MM.1S (cell line): Measurements from ENCODE around the gene KLHL14.

Experiments
- DNase-seq: peaks from one replicate; pipeline ENCODE4 v3.0.0-alpha.2; 2015
- H2AFZ ChIP-seq: fragments of 300-600 bp; sonication (generic); 2 replicates; pipeline ENCODE4 v1.6.0; 2016; ENCODE audit warnings: antibody characterized with exemption, low read length
- H3F3A ChIP-seq: fragments of 300-600 bp; sonication (generic); 2 replicates; pipeline ENCODE4 v1.6.1; 2016; ENCODE audit warnings: mild to moderate bottlenecking, antibody characterized with exemption, low read length, moderate library complexity, mixed read lengths; ENCODE audit not compliant: insufficient read depth
- H3K27ac ChIP-seq: fragments of 300-600 bp; sonication (generic); 2 replicates; pipeline ENCODE4 v1.5.1; 2016; ENCODE audit warnings: mild to moderate bottlenecking, low read length
- H3K27me3 ChIP-seq: fragments of 300-600 bp; sonication (generic); replicated peaks from 2 replicates; pipeline ENCODE4 v1.6.0; 2016; ENCODE audit warnings: low read length; ENCODE audit not compliant: insufficient read depth
- H3K36me3 ChIP-seq: fragments of 300-600 bp; sonication (generic); replicated peaks from 2 replicates; pipeline ENCODE4 v1.6.1; 2016; ENCODE audit warnings: mild to moderate bottlenecking, low read length, mixed read lengths; ENCODE audit not compliant: insufficient read depth
- H3K4me1 ChIP-seq: fragments of 300-600 bp; sonication (generic); 2 replicates; pipeline ENCODE4 v1.6.1; 2016; ENCODE audit warnings: low read length, mixed read lengths
- H3K4me2 ChIP-seq: fragments of 300-600 bp; sonication (generic); 2 replicates; pipeline ENCODE4 v1.6.0; 2016; ENCODE audit warnings: low read depth, low read length
- H3K4me3 ChIP-seq: fragments of 300-600 bp; sonication (generic); 2 replicates; pipeline ENCODE4 v1.5.1; 2016; ENCODE audit warnings: low read length, mixed read lengths
- H3K79me2 ChIP-seq: fragments of 300-600 bp; sonication (generic); 2 replicates; pipeline ENCODE4 v1.6.1; 2016; ENCODE audit warnings: mixed run types, low read length, mixed read lengths
- H3K9ac ChIP-seq: fragments of 300-600 bp; sonication (generic); 2 replicates; pipeline ENCODE4 v1.6.1; 2016; ENCODE audit warnings: low read length, mixed read lengths
- H3K9me2 ChIP-seq: fragments of 300-600 bp; sonication (generic); replicated peaks from 2 replicates; pipeline ENCODE4 v1.6.1; 2016; ENCODE audit warnings: mild to moderate bottlenecking, low read length, mixed read lengths; ENCODE audit not compliant: insufficient read depth
- H3K9me3 ChIP-seq: fragments of 300-600 bp; sonication (generic); replicated peaks from 2 replicates; pipeline ENCODE4 v1.6.1; 2016; ENCODE audit warnings: mild to moderate bottlenecking, low read length, mixed read lengths; ENCODE audit not compliant: insufficient read depth
- H4K20me1 ChIP-seq: fragments of 300-600 bp; sonication (generic); 2 replicates; pipeline ENCODE4 v1.6.1; 2016; ENCODE audit warnings: mild to moderate bottlenecking, low read length, moderate library complexity, mixed read lengths; ENCODE audit not compliant: insufficient read depth
- EZH2 ChIP-seq: fragments of 300-600 bp; sonication (generic); optimal IDR thresholded peaks from 2 replicates; pipeline ENCODE3; 2017; ENCODE audit warnings: low read depth, mild to moderate bottlenecking, antibody characterized with exemption, low read length, mixed read lengths
- EZH2phosphoT487 ChIP-seq: fragments of 300-600 bp; sonication (generic); IDR thresholded peaks from 2 replicates; pipeline ENCODE4 v1.6.1; 2018; ENCODE audit warnings: antibody characterized with exemption, low read length
- TF ChIP-seq, protein P1 (sequence below): fragments of 300-600 bp; sonication (generic); IDR thresholded peaks from 2 replicates; pipeline ENCODE4 v1.5.1; 2016; ENCODE audit warnings: antibody characterized with exemption, low read length, mixed read lengths

Gene KLHL14

DNA sequence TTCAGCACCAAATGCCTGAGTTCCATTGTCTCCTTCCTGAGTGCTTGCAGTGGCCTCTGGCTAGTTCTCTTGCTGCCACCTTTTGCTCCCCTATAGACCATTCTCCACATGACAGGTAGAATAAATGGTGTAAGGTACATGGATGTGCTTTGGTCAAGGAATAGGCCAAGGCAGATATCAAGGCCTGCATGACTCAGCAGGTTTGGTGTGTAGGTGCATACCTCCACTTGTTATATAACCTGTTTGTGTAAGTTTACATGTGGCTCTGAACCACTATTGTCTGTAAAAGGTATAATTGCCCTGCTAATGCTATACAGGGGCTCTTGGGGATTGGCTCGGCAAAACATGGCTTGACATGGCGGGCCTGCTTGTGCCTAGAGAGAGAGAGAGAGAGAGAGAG, 143.5 kb downstream of the KLHL14 start:
- no peak overlapping the region for H3K27ac ChIP-seq

DNA sequence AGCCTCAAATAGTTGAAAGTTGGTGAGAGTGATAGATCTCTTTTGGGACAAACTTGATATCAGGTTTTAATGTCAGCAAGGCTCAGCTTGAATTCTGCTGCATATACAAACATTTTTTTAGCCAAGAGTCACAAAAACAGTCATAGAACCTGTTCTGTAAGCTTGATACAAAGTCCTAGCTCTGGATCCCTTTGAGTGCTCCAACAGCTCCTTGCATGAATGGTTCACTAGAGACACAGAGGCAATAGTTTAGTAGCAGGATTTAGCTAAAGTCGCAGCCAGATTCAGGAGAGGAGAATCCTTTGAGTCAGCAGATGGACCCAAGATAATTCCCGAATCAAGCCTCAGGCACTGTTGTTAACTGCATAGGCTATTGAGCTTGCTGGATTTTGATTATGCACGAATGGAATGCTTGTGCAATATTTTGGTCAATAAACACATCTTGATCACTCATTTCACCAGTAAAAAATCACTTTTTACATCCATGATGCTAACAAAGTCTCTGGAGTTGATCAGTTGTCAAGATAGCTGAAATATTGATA, 148.6 kb downstream of the KLHL14 start:
- DNase-seq: no peak
- TF ChIP-seq, protein P1, sequence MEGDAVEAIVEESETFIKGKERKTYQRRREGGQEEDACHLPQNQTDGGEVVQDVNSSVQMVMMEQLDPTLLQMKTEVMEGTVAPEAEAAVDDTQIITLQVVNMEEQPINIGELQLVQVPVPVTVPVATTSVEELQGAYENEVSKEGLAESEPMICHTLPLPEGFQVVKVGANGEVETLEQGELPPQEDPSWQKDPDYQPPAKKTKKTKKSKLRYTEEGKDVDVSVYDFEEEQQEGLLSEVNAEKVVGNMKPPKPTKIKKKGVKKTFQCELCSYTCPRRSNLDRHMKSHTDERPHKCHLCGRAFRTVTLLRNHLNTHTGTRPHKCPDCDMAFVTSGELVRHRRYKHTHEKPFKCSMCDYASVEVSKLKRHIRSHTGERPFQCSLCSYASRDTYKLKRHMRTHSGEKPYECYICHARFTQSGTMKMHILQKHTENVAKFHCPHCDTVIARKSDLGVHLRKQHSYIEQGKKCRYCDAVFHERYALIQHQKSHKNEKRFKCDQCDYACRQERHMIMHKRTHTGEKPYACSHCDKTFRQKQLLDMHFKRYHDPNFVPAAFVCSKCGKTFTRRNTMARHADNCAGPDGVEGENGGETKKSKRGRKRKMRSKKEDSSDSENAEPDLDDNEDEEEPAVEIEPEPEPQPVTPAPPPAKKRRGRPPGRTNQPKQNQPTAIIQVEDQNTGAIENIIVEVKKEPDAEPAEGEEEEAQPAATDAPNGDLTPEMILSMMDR: no peak
- TF ChIP-seq EZH2 (no peak), EZH2phosphoT487 (no peak)
- H3K4me1 ChIP-seq: no peaks in the 10 kb centered on the region
- no peak overlapping the region for H3K27ac ChIP-seq
- no peak overlapping the region for H2AFZ ChIP-seq
- H3K36me3 ChIP-seq: no peaks in the 10 kb centered on the region
- no peaks in the 10 kb centered on the region for H3F3A ChIP-seq
- H3K9me2 ChIP-seq: no peaks in the 10 kb centered on the region
- no peak overlapping the region for H3K4me2 ChIP-seq
- no peaks in the 10 kb centered on the region for H3K79me2 ChIP-seq
- no peak overlapping the region for H3K9ac ChIP-seq
- no peaks in the 10 kb centered on the region for H3K9me3 ChIP-seq
- no peak overlapping the region for H3K4me3 ChIP-seq
- H3K27me3 ChIP-seq: no peaks in the 10 kb centered on the region
- H4K20me1 ChIP-seq: no peaks in the 10 kb centered on the region

More for the DNA sequence above, 143.5 kb downstream of the KLHL14 start:
- no peak for DNase-seq
- H3K9ac ChIP-seq: no peak overlapping the region
- TF ChIP-seq, protein P1: no peak
- no peak for TF ChIP-seq EZH2
- TF ChIP-seq EZH2phosphoT487: no peak
- H3K79me2 ChIP-seq: no peaks in the 10 kb centered on the region
- no peaks in the 10 kb centered on the region for H3F3A ChIP-seq
- no peaks in the 10 kb centered on the region for H3K9me2 ChIP-seq
- no peak overlapping the region for H3K4me2 ChIP-seq
- H3K4me3 ChIP-seq: no peak overlapping the region
- no peaks in the 10 kb centered on the region for H3K4me1 ChIP-seq
- no peaks in the 10 kb centered on the region for H4K20me1 ChIP-seq
- H2AFZ ChIP-seq: no peak overlapping the region
- H3K9me3 ChIP-seq: no peaks in the 10 kb centered on the region
- H3K27me3 ChIP-seq: no peaks in the 10 kb centered on the region
- H3K36me3 ChIP-seq: no peaks in the 10 kb centered on the region

DNA sequence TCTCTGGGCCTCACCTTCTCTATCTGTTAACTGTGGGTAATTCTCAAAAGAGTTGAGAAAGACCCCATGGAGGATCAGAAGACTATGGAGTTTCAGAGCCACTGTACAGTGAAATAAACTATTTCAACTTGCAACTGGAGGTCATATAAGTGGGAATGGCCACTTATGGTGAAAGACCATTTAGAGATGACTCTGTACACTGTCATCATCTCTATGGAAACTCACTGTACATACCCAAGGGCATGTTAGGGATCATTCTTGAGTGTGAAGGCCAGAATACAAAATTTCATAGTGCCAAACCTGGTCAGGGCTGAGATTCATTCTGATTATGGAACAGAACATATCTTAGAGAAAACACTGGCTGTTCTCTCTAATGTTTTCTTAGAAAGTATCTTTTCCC, 149.3 kb downstream of the KLHL14 start:
- Histone ChIP-seq H3K9ac (no peak overlapping the region), H3K27ac (no peak overlapping the region), H3K9me2 (no peaks in the 10 kb centered on the region), H3K27me3 (no peaks in the 10 kb centered on the region), H3K4me1 (no peaks in the 10 kb centered on the region), H3F3A (no peaks in the 10 kb centered on the region), H3K9me3 (no peaks in the 10 kb centered on the region), H3K4me3 (no peak overlapping the region), H2AFZ (no peak overlapping the region), H3K36me3 (no peaks in the 10 kb centered on the region), H3K79me2 (no peaks in the 10 kb centered on the region), H4K20me1 (no peaks in the 10 kb centered on the region), H3K4me2 (no peak overlapping the region)
- no peak for DNase-seq
- TF ChIP-seq EZH2 (no peak), EZH2phosphoT487 (no peak)
- TF ChIP-seq, protein P1: no peak
